Heart right ventricle (tissue), 16 donors: ENCODE results near the gene TYMS. TPM values are rescaled to one million over a fixed set of nuclear protein-coding genes. Genes with fewer than 3 reads are reported as not detected.

Experiments used
- ATAC-seq, 8 donors: fragments of 200-7000 bp; cut with Tn5 transposase; one replicate each; pipeline ENCODE4 v1.9.1; 2020; ENCODE audit warnings: mild to moderate bottlenecking in 8 of 8, moderate library complexity in 8 of 8, moderate number of reproducible peaks in 1 of 8
- DNase-seq, 2 donors: peaks; one replicate each; pipeline ENCODE4 v3.0.0-alpha.2; 2020
- H3K27ac ChIP-seq, 10 donors: fragments of 200-600 bp; sonication (generic) in 2 of 10; one replicate each; pipeline versions ENCODE4 v1.5.0 to v1.8.0; 2020 to 2022; ENCODE audit warnings: mild to moderate bottlenecking in 3 of 10
- H3K27me3 ChIP-seq, 7 donors: fragments of 200-600 bp; one replicate each; pipeline ENCODE4 v1.8.0; 2021 to 2022; ENCODE audit warnings: mild to moderate bottlenecking in 2 of 7
- H3K36me3 ChIP-seq, 9 donors: fragments of 200-600 bp; sonication (generic) in 1 of 9; one replicate each; pipeline versions ENCODE4 v1.5.0 to v1.8.0; 2020 to 2022; ENCODE audit warnings: mild to moderate bottlenecking in 2 of 9
- H3K4me1 ChIP-seq, 9 donors: fragments of 200-600 bp; sonication (generic) in 1 of 9; one replicate each; pipeline versions ENCODE4 v1.5.0 to v1.8.0; 2020 to 2022; ENCODE audit warnings: mild to moderate bottlenecking in 4 of 9
- H3K4me3 ChIP-seq, 10 donors: fragments of 200-600 bp; sonication (generic) in 2 of 10; one replicate each; pipeline versions ENCODE4 v1.5.0 to v1.8.0; 2020 to 2022; ENCODE audit warnings: mild to moderate bottlenecking in 7 of 10, moderate library complexity in 2 of 10
- H3K9me3 ChIP-seq, 11 donors: fragments of 200-600 bp in 10 of 11; sonication (generic) in 2 of 11; one replicate each; pipeline versions ENCODE4 v1.5.0 to v1.8.0; 2013 to 2022; ENCODE audit warnings: mild to moderate bottlenecking in 2 of 11, control low read depth in 1 of 11, moderate library complexity in 1 of 11
- CTCF ChIP-seq, 9 donors: fragments of 200-600 bp; sonication (generic) in 2 of 9; IDR thresholded peaks; one replicate each; pipeline versions ENCODE4 v1.5.0 to v1.8.0; 2021 to 2022; ENCODE audit warnings: antibody characterized with exemption in 9 of 9, mild to moderate bottlenecking in 5 of 9, moderate library complexity in 1 of 9
- WGBS, 2 donors: extraction: QIAGEN DNeasy Blood & Tissue Kit; methylation state at CpG; one replicate each; pipeline ENCODE4 v1.1.7; 2013; ENCODE audit warnings: inconsistent platforms in 1 of 2; 5-methylcytosine and 5-hydroxymethylcytosine counted together
- intact Hi-C, 10 donors: fragments of 100-400 bp; cut with DNase I; formaldehyde crosslinking; loops; one replicate each; pipeline versions ENCODE4 v1.11.1 to v1.14.2; 2022
- polyA plus RNA-seq, 2 donors: library from polyadenylated mRNA; stranded (reverse); fragments of 200-250 nt; gene quantifications; one replicate each; pipeline ENCODE4 v1.2.3, GENCODE V29; 2013
- total RNA-seq, 10 donors: library from RNA; stranded (reverse); fragmentation: NEBNext Ultra II Directional in 3 of 10; extraction: Animal tissue kit (Norgen Biotek cat#: 25700) in 3 of 10; gene quantifications; one replicate each; pipeline versions ENCODE4 v1.2.1 to v1.2.4, GENCODE V29; 2021 to 2023
- donor health status: Arrhythmogenic right ventricular cardiomyopathy.
- donor health status: ischemic (EF 13 %, LVEDD 7.1; RV severe dilation, severe dysfunction).
- donor health status: healthy with polysubstance abuse.
- donor health status: DM: no; HTN: yes; CAD: no.
- donor health status: DM: no; HTN: no; CAD: no.
- donor health status: ischemic (EF 25% LVEDD 6.9; RV normal size, moderate dysfunction).
- donor health status: ischemic (EF 25% LVEDD 5.7; RV mildly dilated, moderate dysfunction).
- donor health status: healthy.
- donor health status: DM: yes; HTN: yes; CAD: no.
- donor health status: Ischemic cardiomyopathy.
- donor health status: ischemic (EF 35%, LVEDD 5.7; RV mildly dilated, moderate dysfunction).
- donor health status: nonischemic (EF 11% LVEDD 7.7; RV severe dilation, severe dysfunction).
- donor health status: DM: yes; HTN: yes; CAD: no.
- donor health status: PGD.
- donor health status: ischemic (EF 29% LVEDD 5.4; RV normal size, mild dysfunction).
- donor health status: nonischemic (EF 23%, LVEDD 6.1; RV moderate dilation, normal function).

The TYMS gene
- total and polyA plus RNA-seq, 12 donors: 0.80 to 16.7 (median 1.8) TPM

- H3K36me3 ChIP-seq: peaks cover 0 to 41% (median 0%) of the 10 kb centered on the region in 9 donors
- no peak overlapping the region for H3K4me3 ChIP-seq
- intact Hi-C loops: loop anchor here in 1 of 10 donors (10.0 kb wide), 1 partner anchor 83 kb away; no protein-coding TSS in a partner anchor
- 96% methylated on average over 10 of the region's 10 CpGs for WGBS, 2 donors
- DNase-seq: no peak
- no peak for ATAC-seq
- peaks cover 0 to 23% (median 13%) of the 10 kb centered on the region in 9 donors for H3K4me1 ChIP-seq
- TF ChIP-seq CTCF (IDR thresholded peaks at IDR 0.05): no peak
- H3K27me3 ChIP-seq: no peaks in the 10 kb centered on the region
- H3K27ac ChIP-seq: no peak overlapping the region
- peaks cover 0 to 5% (median 0%) of the 10 kb centered on the region in 11 donors for H3K9me3 ChIP-seq
Measured at GRCh38 chr18:708096-708495, 50.6 kb downstream of the TYMS start.

- H3K9me3 ChIP-seq: peaks cover 0 to 21% (median 5%) of the 10 kb centered on the region in 11 donors
- H3K27ac ChIP-seq: no peak overlapping the region
- H3K4me3 ChIP-seq: no peak overlapping the region
- intact Hi-C loops: loop anchor here in 1 of 10 donors (10.0 kb wide), 1 partner anchor 85 kb away; no protein-coding TSS in a partner anchor
- peaks cover 0 to 25% (median 0%) of the 10 kb centered on the region in 9 donors for H3K36me3 ChIP-seq
- H3K27me3 ChIP-seq: no peaks in the 10 kb centered on the region
- peaks cover 0 to 23% (median 13%) of the 10 kb centered on the region in 9 donors for H3K4me1 ChIP-seq
- no peak for DNase-seq
- WGBS, 2 donors: 50 to 53% methylated on average over 1 of the region's 1 CpG
- TF ChIP-seq CTCF (IDR thresholded peaks at IDR 0.05): no peak
- ATAC-seq: no peak
Measured at GRCh38 chr18:709771-710170, 52.3 kb downstream of the TYMS start.

GRCh38 chr18:710418-711300 lies 53.2 kb downstream of the TYMS start:
- H3K4me1 ChIP-seq: peaks cover 0 to 23% (median 13%) of the 10 kb centered on the region in 9 donors
- ATAC-seq (no peak), DNase-seq (no peak)
- 68 to 79% methylated on average over 3 of the region's 3 CpGs for WGBS, 2 donors
- H3K36me3 ChIP-seq: peaks cover 0 to 16% (median 0%) of the 10 kb centered on the region in 9 donors
- intact Hi-C loops: no loop called here
- peaks cover 0 to 24% (median 5%) of the 10 kb centered on the region in 11 donors for H3K9me3 ChIP-seq
- H3K4me3 ChIP-seq: peak overlapping the region in 8 of 10 donors; percentile 65 to 77 (median 70)
- H3K27me3 ChIP-seq: no peaks in the 10 kb centered on the region
- peak overlapping the region in 5 of 10 donors; percentile 71 to 81 (median 78) for H3K27ac ChIP-seq
- TF ChIP-seq CTCF (IDR thresholded peaks at IDR 0.05): no peak

DNA sequence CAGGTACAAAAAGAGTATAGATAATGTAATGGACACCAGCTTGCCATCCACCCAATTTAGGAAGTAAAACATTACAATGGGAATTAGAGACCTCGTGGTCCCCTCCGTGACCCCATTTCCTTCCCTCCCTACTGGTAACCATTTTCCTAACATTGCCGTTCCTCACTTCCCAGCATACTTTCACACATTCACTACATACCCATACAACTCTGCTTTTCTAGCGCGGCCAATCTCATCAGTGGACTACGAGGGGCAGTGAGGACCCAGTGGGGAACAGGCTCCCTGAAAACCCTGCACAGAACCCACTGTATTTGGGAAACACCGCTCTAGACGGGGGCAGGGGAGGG lies 53.8 kb downstream of the TYMS start:
- no peak for DNase-seq
- H3K4me1 ChIP-seq: peaks cover 0 to 23% (median 13%) of the 10 kb centered on the region in 9 donors
- peak in 6 of 8 donors; percentile 1 to 25 (median 8) for ATAC-seq
- no peak for TF ChIP-seq CTCF (IDR thresholded peaks at IDR 0.05)
- 14 to 16% methylated on average over 8 of the region's 8 CpGs for WGBS, 2 donors
- peak overlapping the region in 9 of 10 donors; percentile 57 to 81 (median 71) for H3K27ac ChIP-seq
- H3K36me3 ChIP-seq: peaks cover 0 to 11% (median 0%) of the 10 kb centered on the region in 9 donors
- intact Hi-C loops: no loop called here
- H3K4me3 ChIP-seq: peak overlapping the region in 9 of 10 donors; percentile 46 to 77 (median 69)
- H3K9me3 ChIP-seq: peaks cover 0 to 24% (median 5%) of the 10 kb centered on the region in 11 donors
- no peaks in the 10 kb centered on the region for H3K27me3 ChIP-seq
